Measurements from ENCODE around the gene CCL17. TPM values are rescaled to one million over a fixed set of nuclear protein-coding genes. Genes with fewer than 3 reads are reported as not detected.

The CCL17 gene
- total RNA-seq, result not detected in 3 replicates
- long read RNA-seq, result 0 reads

DNA sequence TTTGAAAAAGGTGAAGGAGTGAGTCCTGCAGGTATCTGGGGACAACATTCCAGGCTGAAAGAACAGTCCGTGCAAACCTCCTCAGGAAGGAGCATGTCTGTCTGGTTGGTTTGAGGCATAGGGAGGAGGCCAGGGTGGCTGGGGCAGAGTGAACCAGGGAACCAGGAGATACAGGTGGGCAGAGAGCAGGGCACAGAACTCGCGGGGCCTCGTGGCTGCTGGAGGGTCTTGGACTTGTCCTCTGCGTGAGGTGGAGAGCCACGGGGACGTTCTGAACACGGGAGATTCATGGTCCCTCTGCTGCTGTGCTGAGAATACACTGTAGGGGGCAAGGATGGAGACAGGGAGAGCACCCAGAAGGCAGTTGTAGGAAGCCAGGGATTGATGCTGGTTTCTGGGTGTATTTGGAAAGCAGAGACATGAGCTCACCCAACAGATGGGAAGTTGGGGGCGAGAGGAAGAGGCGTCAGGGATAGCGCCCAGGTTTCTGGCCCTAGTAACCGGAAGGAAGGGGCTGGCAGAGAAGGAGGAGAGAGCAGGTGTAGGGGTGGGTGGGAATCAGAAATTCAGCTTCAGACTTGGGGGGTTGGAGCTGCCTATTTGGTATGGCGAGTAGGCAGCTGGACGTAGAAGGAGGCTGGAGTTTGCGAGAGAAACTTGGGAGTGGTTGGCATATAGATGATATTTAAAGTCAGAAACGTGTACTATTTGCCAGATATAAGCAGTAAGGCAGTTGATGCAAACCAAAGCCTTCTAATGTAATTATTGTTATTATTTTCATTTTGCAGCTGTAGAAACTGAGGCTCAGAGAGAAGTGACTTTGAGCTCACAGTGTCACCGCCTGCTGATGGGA, at the start of gene CCL17:
CCL17 (plus strand) TSS at position 803 of the 853 bp plus-strand sequence. CDS start 9,166 bp downstream, outside the sequence.
- H3K9me3 Mint-ChIP-seq (ENCODE audit: low read depth), result no peaks in the 10 kb centered on the region
- H3K27me3 Mint-ChIP-seq (ENCODE audit: low read depth), result peaks cover 27% of the 10 kb centered on the region
- no peaks in the 10 kb centered on the region for H3K36me3 Mint-ChIP-seq (ENCODE audit: low read depth)
- H3K4me1 Mint-ChIP-seq (ENCODE audit: low read depth), result no peaks in the 10 kb centered on the region
- H3K27ac Mint-ChIP-seq (ENCODE audit: unreplicated experiment), result no peak within 1 kb of the TSS
- TF ChIP-seq, protein P1, sequence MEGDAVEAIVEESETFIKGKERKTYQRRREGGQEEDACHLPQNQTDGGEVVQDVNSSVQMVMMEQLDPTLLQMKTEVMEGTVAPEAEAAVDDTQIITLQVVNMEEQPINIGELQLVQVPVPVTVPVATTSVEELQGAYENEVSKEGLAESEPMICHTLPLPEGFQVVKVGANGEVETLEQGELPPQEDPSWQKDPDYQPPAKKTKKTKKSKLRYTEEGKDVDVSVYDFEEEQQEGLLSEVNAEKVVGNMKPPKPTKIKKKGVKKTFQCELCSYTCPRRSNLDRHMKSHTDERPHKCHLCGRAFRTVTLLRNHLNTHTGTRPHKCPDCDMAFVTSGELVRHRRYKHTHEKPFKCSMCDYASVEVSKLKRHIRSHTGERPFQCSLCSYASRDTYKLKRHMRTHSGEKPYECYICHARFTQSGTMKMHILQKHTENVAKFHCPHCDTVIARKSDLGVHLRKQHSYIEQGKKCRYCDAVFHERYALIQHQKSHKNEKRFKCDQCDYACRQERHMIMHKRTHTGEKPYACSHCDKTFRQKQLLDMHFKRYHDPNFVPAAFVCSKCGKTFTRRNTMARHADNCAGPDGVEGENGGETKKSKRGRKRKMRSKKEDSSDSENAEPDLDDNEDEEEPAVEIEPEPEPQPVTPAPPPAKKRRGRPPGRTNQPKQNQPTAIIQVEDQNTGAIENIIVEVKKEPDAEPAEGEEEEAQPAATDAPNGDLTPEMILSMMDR (IDR thresholded peaks at IDR 0.05), result no peak
- DNase-seq (ENCODE audit: low spot score), result no peak
- H3K4me3 Mint-ChIP-seq (ENCODE audit: unreplicated experiment), result no peak within 1 kb of the TSS

DNA sequence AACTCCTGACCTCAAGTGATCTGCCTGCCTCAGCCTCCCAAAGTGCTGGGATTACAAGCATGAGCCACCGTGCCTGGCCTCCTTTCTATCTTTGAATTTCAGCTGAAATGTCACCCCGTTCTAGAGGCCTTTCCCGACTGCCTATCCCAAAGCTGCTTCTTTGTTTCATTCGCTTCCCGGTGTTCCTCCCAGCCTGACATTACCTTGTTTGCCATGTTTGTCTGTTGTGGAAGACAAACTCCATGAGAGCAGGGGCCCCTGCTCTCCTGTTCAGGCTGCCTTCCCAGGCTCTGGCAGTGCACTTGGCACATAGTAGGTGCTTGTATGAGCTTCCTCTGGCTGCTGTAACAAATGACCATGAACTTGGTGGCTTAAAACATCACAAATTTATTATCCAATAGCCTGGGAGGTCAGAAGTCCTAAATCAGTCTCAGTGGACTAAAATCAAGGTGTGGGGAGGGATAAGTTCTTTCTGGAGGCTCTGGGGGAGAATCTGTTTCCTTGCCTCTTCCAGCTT, 48.6 kb upstream of the CCL17 start:
- Mint-ChIP-seq H3K4me3 (ENCODE audit: unreplicated experiment) (no peak overlapping the region), H3K27ac (ENCODE audit: unreplicated experiment) (no peak overlapping the region), H3K27me3 (ENCODE audit: low read depth) (peaks cover 20% of the 10 kb centered on the region), H3K4me1 (ENCODE audit: low read depth) (no peaks in the 10 kb centered on the region), H3K36me3 (ENCODE audit: low read depth) (peaks cover 3% of the 10 kb centered on the region), H3K9me3 (ENCODE audit: low read depth) (no peaks in the 10 kb centered on the region)
- peak; percentile 25 for DNase-seq (ENCODE audit: low spot score)
- TF ChIP-seq, protein P1 (IDR thresholded peaks at IDR 0.05), result no peak

DNA sequence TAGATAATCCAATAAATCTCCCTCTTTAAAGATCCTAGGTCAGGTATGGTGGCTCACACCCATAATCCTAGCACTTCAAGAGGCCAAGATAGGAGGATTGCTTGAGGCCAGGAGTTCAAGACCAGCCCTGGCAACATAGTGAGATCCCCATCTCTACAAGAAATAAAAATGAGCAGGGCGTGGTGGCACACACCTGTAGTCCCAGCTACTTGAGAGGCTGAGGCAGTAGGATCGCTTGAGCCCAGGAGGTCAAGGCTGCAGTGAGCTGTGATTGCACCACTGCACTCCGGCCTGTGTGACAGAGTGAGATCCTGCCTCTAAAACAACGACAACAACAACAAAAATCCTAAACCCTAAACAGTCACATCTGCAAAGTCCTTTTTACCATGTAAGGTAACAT, 48.0 kb upstream of the CCL17 start:
- H3K27me3 Mint-ChIP-seq (ENCODE audit: low read depth), result peaks cover 20% of the 10 kb centered on the region
- peak; percentile 28 for DNase-seq (ENCODE audit: low spot score)
- no peaks in the 10 kb centered on the region for H3K9me3 Mint-ChIP-seq (ENCODE audit: low read depth)
- TF ChIP-seq, protein P1 (IDR thresholded peaks at IDR 0.05), result no peak
- H3K4me1 Mint-ChIP-seq (ENCODE audit: low read depth), result no peaks in the 10 kb centered on the region
- peaks cover 3% of the 10 kb centered on the region for H3K36me3 Mint-ChIP-seq (ENCODE audit: low read depth)
- H3K27ac Mint-ChIP-seq (ENCODE audit: unreplicated experiment), result no peak overlapping the region
- no peak overlapping the region for H3K4me3 Mint-ChIP-seq (ENCODE audit: unreplicated experiment)

DNA sequence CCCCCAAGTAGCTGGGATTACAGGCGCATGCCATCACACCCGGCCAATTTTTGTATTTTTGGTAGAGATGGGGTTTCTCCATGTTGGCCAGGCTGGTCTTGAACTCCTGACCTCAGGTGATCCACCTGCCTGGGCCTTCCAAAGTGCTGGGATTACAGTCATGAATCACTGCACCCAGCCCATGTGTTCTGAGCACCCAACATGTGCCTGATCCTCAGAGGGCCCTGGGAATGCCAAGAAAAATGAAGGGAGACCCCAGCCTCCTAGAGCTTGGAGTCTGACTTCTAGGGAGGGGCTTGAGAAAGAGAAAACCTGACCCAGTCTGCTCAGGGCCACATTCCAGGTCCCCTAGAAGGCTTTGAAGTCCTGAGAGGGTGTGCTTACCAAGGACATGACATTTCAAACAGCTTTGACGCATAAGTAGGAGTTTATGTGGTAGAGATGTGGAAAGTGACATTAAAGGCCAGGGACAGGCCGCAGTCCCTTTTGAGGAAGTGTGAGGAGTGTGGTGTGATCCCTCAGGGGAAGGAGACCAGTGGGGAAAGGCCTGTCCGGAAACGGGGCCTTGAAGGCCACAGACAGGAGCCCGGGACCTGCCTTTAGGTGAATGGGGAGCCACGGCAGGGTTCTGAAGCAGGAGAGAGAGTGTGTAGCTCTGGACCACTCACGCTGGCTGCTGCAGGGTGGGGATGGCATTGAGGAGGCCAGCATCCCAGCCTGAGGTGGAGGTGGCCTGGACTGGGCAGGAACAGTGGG, 47.1 kb upstream of the CCL17 start:
- Mint-ChIP-seq H3K36me3 (ENCODE audit: low read depth) (peaks cover 3% of the 10 kb centered on the region), H3K4me1 (ENCODE audit: low read depth) (no peaks in the 10 kb centered on the region), H3K9me3 (ENCODE audit: low read depth) (no peaks in the 10 kb centered on the region), H3K27ac (ENCODE audit: unreplicated experiment) (peak overlapping the region; percentile 5), H3K4me3 (ENCODE audit: unreplicated experiment) (no peak overlapping the region), H3K27me3 (ENCODE audit: low read depth) (peaks cover 13% of the 10 kb centered on the region)
- DNase-seq (ENCODE audit: low spot score), result peak; percentile 68
- TF ChIP-seq, protein P1 (IDR thresholded peaks at IDR 0.05), result no peak

DNA sequence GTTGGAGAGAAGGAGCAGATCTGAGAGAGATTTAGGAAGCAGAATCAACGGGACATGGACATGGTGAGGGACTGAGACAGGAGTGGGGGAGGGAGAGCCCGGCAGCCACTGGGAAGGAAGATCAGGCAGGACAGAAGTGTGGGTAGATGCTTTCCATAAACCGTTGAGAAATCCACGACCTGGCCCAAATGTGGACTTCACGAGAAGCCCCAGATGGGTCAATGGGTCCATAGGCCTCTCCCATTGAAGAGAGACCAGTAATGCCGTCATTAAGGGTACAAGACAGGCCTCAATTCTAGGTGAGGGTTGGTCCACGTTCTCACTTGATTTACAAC, 46.5 kb upstream of the CCL17 start:
- Mint-ChIP-seq H3K9me3 (ENCODE audit: low read depth) (no peaks in the 10 kb centered on the region), H3K4me1 (ENCODE audit: low read depth) (no peaks in the 10 kb centered on the region), H3K27ac (ENCODE audit: unreplicated experiment) (peak overlapping the region; percentile 5), H3K36me3 (ENCODE audit: low read depth) (peaks cover 3% of the 10 kb centered on the region), H3K4me3 (ENCODE audit: unreplicated experiment) (no peak overlapping the region), H3K27me3 (ENCODE audit: low read depth) (peaks cover 12% of the 10 kb centered on the region)
- TF ChIP-seq, protein P1 (IDR thresholded peaks at IDR 0.05), result no peak
- DNase-seq (ENCODE audit: low spot score), result no peak
